ENCODE measurements around the gene IPCEF1.

DNA sequence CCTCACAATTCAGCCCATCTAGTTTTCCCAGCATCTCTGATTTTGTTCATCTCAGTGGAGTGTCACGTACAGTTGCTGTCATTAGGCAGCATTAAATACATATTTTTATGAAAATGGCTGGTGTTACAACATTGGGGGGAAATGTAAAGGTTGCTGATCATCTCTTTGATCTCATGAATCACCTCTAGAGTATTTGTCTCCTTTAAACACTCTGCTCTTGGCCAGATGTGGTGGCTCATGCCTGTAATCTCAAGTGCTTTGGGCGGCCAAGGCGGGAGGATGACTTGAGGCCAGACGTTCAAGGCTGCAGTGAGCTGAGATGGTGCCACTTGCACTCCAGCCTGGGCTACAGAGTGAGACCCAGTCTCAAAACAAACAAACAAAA lies 128.1 kb downstream of the IPCEF1 start:
- TF ChIP-seq, protein P1, sequence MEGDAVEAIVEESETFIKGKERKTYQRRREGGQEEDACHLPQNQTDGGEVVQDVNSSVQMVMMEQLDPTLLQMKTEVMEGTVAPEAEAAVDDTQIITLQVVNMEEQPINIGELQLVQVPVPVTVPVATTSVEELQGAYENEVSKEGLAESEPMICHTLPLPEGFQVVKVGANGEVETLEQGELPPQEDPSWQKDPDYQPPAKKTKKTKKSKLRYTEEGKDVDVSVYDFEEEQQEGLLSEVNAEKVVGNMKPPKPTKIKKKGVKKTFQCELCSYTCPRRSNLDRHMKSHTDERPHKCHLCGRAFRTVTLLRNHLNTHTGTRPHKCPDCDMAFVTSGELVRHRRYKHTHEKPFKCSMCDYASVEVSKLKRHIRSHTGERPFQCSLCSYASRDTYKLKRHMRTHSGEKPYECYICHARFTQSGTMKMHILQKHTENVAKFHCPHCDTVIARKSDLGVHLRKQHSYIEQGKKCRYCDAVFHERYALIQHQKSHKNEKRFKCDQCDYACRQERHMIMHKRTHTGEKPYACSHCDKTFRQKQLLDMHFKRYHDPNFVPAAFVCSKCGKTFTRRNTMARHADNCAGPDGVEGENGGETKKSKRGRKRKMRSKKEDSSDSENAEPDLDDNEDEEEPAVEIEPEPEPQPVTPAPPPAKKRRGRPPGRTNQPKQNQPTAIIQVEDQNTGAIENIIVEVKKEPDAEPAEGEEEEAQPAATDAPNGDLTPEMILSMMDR (IDR thresholded peaks at IDR 0.05) = no peak
- no peak for TF ChIP-seq POLR2A (IDR thresholded peaks at IDR 0.05)
